HG03432 (cell line): ENCODE data around the gene TATDN3.
"Not testable (repeated sequence)": the region's sequence is repeated elsewhere in the genome, so short reads cannot be mapped to it uniquely, and the experiment has no call there.

Source experiments
- ATAC-seq: cut with Tn5 transposase; IDR thresholded peaks from one replicate; pipeline ENCODE4 v1.9.1; 2021; ENCODE audit warnings: mild to moderate bottlenecking, moderate library complexity; ENCODE audit not compliant: unreplicated experiment

The TATDN3 gene

DNA sequence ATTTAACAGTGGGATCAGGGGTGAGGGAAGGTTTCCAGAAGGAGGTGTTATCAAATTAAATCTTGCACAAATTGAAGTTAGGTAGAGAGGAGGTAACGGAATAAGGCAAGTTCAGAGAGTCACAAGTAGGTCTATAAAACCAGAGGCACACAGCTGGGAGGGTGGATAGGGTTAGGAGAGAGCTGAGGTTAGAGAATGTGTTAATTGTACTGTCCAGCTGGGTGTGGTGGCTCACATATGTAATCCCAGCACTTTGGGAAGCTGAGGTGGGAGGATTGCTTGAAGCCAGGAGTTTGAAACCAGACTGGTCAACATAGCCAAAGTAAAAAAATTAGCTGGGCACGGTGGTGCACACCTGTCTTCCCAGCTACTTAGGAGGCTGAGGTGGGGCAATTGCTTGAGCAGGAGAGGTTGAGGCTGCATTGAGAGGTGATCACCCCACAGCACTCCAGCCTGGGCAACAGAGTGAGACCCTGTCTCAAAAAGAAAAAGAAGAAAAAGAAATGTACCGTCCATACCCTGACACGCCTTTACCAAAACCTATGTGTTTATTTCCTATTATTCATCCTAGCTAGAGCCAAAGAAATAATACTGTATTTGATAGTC is 35.6 kb downstream of the TATDN3 start:
- no peak for ATAC-seq

DNA sequence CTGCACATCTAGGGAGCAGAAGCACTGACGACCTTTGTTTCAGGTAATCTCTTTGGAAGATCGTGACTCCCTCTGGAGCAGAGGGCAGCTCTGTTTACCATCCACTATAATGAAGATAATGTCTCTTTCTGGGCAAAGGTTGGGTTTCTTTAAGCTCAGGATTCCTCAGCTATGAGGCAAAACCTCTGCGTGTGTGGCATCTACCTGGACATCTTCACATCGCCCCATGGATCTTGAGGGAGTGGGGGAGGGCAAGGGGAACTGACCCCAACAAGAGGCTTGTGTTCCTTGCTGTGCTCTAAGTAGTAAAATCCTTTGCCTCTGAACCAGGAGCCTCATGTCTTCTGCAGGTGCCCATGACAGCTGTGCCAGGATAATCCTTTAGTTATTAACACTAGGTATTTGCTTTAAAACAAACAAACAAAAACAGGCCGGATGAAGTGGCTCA is 36.2 kb downstream of the TATDN3 start:
- ATAC-seq = no peak

DNA sequence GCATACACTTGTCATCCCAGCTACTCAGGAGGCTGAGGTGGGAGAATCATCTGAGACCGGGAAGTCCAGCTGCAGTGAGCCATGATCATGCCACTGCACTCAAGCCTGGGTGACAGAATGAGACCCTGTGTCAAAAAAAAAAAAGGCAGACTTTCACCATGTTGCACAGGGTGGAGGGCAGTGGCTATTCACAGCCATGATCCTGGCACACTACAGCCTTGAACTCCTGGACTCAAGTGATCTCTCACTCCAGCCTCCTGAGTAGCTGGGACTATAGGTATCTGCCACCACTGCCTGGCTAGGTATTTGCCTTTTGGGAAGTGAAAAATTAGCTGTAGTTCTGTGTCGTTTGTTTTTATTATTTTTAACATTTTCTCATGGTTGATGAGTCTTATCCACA is 36.7 kb downstream of the TATDN3 start:
- ATAC-seq = no peak

DNA sequence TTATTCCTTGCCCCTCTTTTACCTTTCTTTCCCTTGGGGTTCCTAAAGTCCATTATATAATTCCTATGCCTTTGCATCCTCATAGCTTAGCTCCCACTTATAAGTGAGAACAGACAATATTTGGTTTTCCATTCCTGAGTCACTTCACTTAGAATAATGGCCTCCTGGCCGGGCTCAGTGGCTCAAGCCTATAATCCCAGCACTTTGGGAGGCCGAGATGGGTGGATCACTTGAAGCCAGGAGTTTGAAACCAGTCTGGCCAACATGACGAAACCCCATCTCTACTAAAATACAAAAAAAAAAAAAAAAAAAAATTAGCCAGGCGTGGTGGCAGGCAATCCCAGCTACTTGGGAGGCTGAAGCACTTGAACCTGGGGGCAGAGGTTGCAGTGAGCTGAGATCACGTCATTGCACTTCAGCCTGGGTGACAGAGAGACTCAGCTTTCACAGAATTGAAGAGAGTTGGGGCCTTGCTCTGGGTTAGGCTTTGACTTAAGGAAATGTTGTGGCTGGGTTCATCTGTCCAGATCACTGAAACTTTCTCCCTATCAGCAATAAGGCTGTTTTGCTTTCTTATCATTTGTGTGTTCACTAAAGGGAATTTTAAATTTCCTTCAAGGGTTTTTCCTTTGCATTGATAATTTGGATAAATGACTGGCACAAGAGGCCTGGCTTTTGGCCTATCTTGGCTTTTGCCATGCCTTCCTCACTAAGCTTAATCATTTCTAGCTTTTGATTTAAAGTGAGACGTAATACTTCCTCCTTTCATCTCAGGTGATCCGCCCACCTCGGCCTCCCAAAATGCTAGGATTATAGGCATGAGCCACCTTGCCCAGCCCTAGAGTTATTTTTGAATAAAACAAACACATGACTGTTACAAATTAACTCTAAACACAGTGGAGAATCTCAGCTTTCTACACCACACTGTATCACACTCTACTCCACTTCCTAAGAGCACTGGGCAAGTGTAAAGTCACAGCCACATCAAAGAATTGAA is 41.8 kb downstream of the TATDN3 start:
- peak; percentile 86 for ATAC-seq

DNA sequence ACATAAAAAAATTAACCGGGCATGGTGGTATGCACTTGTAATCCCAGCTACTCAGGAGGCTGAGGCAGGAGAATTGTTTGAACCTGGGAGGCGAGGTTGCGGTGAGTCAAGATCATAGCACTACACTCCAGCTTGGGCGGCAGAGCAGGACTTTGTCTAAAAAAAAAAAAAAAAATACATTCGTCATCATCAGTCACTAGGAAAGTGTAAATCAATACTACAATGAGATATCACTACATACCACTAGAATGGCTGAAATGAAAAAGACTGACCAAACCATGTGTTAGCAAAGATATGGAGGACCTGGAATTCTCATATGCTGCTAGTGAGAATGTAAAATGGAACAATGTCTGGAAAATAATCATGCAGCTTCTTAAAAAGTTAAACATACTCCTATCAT is 46.5 kb downstream of the TATDN3 start:
- ATAC-seq = no peak

DNA sequence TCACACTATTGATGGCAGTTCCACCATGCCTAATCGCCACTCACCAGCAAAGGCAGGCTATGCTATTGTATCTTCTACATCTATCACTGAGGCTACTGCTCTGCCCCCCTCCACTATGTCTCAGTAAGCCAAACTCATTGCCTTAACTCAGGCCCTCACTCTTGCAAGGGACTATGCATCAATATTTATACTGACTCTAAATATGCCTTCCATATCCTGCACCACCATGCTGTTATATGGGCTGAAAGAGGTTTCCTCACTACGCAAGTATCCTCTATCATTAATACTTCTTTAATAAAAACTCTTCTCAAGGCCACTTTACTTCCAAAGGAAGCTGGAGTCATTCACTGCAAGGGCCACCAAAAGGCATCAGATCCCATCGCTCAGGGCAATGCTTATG is 52.8 kb downstream of the TATDN3 start:
- not testable (repeated sequence) for ATAC-seq

DNA sequence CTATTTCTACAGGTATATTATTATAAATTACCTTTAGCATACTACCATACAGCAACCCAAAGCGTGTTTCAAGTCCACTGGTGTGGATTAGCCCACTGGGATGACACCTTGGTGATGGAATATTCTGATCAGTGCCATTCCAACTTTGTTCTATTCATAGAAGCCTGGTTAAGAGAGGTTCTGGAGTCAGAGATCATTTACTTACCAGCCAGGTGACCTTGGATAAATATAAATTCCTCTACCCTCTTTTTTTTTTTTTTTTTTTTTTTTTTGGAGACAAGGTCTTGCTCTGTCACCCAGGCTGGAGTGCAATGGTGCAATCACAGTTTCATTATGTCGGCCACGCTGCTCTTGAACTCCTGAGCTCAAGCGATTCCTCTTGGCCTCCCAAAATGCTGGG is 55.9 kb downstream of the TATDN3 start, which contains the start of gene SPATA45:
TSS of gene SPATA45 (minus strand) at position 101 of the 400 bp plus-strand sequence. CDS start 11,500 bp downstream, outside the sequence.
- no peak for ATAC-seq

DNA sequence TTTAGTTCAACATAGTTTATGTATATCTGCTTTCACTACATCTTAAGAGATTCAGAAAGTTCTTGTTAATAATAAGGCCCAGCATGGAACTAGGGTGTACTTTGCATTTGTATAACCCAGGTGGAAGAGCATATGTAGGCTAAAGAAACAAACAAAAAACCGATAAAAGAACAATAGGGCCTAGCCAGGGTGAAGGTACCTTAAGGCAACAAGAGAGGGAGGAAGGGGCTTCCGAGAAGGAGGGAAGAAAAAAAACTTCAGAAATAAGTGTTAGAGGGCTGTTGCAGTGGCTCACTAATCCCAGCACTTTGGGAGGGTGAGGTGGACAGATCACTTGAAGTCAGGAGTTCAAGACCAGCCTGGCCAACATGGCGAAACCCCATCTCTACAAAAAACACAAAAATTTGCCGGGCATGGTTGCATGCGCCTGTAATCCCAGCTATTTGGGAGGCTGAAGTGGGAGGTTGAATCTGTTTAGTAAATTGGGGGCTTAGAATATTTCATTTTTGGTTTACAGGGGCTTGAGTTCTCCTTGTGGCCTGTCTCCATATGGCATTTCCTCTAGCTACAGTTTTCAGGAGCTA is 60.5 kb downstream of the TATDN3 start:
- no peak for ATAC-seq

DNA sequence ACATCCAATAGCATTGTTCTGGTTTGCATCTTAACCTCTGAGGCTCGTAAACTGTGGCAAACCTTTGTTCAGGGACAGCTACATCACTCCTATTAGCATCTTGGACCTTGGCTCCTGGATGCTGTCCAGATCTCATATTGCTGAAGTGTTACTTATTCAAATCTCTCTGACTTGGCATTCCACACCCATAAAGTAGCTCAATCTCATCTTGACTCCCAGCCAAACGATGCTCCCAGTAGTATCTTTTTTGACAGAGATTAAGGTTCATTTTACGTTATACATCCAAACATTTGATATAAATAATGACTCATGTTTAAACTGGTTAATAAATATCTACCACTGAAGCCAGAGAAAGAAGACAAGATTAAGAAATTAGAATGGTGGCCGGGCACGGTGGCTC is 62.0 kb downstream of the TATDN3 start:
- ATAC-seq = no peak

DNA sequence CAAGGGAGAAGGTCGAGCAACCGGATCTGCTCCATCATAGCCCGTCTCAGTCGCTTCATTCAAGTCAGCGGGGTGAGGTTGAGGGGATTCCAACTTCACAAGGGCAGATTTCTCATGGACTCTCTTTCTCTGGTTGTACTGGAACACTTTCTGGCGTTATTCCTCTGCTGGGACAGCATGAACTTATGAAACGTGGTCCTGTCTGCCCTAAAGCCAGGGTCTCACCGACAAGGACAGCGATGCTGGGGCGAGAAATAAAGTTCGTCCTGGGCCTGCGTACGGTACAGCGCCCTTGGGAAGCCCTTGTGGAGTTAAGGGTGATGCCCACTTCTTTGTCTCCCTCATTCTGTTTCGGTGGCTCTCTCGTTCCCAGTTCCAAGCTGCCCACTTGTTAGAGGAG is 65.1 kb downstream of the TATDN3 start:
- no peak for ATAC-seq

DNA sequence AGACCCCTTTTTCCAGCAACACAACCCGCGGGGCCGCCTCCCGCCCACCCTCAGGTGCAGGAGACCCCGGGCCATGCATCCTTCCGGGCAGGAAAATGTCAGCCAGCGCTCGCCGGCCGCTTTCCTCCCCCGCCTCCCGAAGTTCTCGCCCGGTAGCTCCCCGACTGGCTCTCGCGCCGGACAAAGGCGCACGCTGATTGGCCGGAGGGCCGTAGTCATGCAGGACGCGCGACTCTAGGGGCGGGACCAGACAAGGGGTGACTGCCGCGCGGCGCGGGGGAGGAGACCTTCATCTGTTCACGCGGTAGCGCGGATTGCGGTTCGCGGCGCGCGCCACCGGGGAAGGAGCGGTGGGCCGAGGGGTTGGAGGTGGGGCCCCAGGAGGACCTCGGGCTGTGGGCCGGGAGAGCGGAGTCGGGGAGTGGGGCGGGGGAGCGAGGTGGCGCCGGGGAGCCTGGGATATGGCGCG is 66.3 kb downstream of the TATDN3 start, which contains the start of gene FLVCR1:
TSS of gene FLVCR1 (plus strand) at position 284 of the 469 bp plus-strand sequence. CDS start at position 462, 178 bp downstream.
- peak; percentile 98 for ATAC-seq

DNA sequence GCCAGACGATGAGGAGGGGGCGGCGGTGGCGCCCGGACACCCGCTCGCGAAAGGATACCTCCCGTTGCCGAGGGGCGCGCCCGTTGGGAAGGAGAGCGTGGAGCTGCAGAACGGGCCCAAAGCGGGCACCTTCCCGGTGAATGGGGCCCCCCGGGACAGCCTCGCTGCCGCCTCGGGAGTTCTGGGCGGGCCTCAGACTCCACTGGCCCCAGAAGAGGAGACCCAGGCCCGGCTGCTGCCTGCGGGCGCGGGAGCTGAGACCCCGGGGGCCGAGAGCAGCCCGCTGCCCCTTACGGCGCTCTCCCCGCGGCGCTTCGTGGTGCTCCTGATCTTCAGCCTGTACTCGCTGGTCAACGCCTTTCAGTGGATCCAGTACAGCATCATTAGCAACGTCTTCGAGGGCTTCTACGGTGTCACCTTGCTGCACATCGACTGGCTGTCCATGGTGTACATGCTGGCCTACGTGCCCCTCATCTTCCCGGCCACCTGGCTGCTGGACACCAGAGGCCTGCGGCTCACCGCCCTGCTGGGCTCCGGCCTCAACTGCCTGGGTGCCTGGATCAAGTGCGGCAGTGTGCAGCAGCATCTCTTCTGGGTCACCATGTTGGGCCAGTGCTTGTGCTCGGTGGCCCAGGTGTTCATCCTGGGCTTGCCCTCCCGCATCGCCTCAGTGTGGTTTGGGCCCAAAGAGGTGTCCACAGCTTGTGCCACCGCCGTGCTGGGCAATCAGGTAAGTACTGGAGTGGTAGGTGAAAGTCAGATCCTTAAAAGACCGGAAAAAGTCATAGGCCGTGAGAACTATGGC is 67.0 kb downstream of the TATDN3 start:
- peak; percentile 23 for ATAC-seq

DNA sequence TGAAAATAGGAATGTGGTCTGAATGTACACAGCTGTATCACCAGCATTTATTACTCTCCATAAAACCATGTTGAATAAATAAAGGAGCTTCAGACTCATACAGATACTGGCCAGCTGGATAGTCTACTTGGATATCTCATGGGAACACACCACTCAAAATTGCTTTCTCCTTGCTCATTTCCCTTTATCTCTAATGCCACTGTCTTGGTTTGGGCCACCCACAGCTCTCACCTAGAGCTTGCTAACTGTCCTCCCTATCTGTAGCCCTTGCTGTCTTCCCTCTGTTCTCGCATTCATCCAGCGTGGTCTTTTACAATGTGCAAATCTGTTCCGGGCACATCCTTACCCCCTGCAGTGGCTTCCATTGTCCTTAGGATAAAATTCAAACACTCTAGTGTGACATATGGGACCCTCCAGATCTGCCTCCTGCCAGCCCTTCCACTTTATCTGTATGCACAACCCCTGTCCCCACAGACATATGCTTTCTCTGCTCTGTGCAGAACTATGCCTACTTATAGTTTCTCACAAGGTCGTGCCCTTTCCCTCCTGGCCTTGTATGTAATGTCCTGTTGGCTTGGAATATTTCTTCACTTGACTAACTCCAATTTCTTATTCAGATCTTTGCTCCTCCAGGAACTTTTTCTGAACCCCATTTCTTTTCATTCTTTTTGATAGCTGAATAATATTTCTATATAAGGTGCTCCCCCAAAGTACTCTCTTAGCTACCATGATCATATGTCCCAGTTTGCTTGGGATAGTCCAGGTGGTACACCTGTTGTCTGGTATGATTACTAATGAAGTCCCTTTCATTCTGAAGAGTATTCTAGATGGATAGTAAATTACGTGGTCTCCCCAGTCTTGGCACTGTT is 69.3 kb downstream of the TATDN3 start:
- no peak for ATAC-seq

DNA sequence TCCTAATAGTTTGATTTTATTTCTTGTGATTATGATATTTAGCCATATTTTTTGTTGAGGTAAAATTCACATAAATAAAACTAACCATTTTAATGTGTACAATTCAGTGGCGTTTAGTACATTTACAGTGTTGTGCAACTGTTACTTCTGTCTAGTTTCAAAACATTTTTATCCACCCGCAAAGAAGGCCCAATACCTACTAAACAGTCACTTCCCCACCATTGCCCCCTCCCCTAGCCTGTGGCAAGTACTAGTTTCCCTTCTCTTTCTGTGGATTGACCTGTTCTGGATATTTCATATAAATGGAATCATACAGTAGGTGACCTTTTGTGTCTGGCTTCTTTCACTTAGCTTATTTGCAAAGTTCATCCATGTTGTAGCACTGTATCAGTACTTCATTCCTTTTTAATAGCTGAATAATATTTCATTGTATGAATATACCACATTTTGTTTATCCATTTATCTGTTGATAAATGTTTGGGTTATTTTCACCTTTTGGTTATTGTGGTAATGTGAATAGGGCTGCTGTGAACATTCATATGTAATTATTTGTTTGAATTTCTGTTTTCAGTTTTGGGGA is 70.5 kb downstream of the TATDN3 start:
- no peak for ATAC-seq

DNA sequence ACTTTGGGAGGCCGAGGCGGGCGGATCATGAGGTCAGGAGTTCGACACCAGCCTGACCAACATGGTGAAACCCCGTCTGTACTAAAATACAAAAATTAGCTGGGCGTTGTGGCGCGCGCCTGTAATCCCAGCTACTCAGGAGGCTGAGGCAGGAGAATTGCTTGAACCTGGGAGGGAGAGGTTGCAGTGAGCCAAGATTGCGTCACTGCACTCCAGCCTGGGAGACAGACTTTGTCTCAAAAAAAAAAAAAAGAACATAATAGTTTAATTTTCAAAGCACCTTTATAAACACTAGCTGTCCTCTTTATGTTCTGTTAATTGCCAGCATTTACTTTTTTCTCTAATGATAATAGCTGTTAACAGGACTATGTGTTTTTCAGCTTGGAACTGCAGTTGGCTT is 71.7 kb downstream of the TATDN3 start:
- ATAC-seq = not testable (repeated sequence)

DNA sequence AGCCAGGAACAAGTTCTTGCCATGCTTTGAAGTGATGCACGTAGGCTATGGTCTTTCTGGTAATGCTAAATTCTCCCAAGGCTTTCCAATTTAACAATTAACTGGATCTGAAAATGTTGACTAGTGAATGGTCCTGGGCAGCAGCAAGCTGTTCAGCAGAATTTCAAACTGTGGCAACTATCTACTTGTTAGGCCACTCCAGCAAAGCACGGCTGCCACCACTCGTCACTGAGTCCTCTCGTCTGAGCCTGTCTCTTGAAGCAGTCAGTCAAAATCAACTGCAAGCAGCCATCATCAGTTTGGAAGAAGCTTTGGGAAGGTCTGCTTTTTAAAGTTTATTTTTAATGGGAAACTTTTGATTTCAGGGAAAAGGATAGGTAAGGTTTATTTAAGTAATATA is 72.5 kb downstream of the TATDN3 start:
- no peak for ATAC-seq
